Islet precursor cell (in vitro differentiated cells): ENCODE measurements around the gene RAB32.

ENCODE experiments used
- DNase-seq: peaks from one replicate; pipeline ENCODE4 v3.0.0-alpha.2; 2018

RAB32 gene

GRCh38 chr6:146583966-146584365, 40.3 kb downstream of the RAB32 start:
- DNase-seq = no peak

GRCh38 chr6:146587459-146587858, 43.8 kb downstream of the RAB32 start:
- DNase-seq = no peak

GRCh38 chr6:146590492-146590891, 46.9 kb downstream of the RAB32 start:
- DNase-seq = no peak

- no peak for DNase-seq
Measured at GRCh38 chr6:146592451-146592850, 48.8 kb downstream of the RAB32 start.

- DNase-seq = no peak
Measured at GRCh38 chr6:146593986-146594385, 50.4 kb downstream of the RAB32 start.

- no peak for DNase-seq
Measured at GRCh38 chr6:146594495-146594894, 50.9 kb downstream of the RAB32 start.

GRCh38 chr6:146595972-146596731, 52.5 kb downstream of the RAB32 start:
- DNase-seq = no peak

GRCh38 chr6:146598772-146599405, 55.3 kb downstream of the RAB32 start, which contains the start of gene ADGB:
Gene ADGB, plus strand, starts transcription at chr6:146598972. Its CDS starts 69 bp downstream, at chr6:146599041.
- DNase-seq = peak; percentile 93

GRCh38 chr6:146601352-146601751, 57.7 kb downstream of the RAB32 start:
- DNase-seq = no peak

GRCh38 chr6:146602526-146602925, 58.9 kb downstream of the RAB32 start:
- DNase-seq = no peak
